Stimulated activated CD8-positive, alpha-beta memory T cell treated with anti-CD3 and anti-CD28 coated beads, Interleukin-12 subunit alpha, Interleukin-12 subunit beta, amount 100 ng/mL, for 4 hours (primary cell): ENCODE data around the gene PMM1.

Experiments
- DNase-seq: peaks from one replicate; pipeline ENCODE4 v3.0.0-alpha.2; 2020; ENCODE audit warnings: low read depth

PMM1 gene

GRCh38 chr22:41537203-41537602 lies 52.4 kb downstream of the PMM1 start:
- DNase-seq = no peak

- no peak for DNase-seq
Measured at GRCh38 chr22:41535244-41535643, 54.4 kb downstream of the PMM1 start.

- DNase-seq = no peak
Measured at GRCh38 chr22:41534219-41534618, 55.4 kb downstream of the PMM1 start.

- DNase-seq = peak; percentile 35
Measured at GRCh38 chr22:41532908-41533825, 56.5 kb downstream of the PMM1 start.

- DNase-seq = no peak
Measured at GRCh38 chr22:41531715-41532477, 57.7 kb downstream of the PMM1 start.

GRCh38 chr22:41530890-41531714 lies 58.5 kb downstream of the PMM1 start:
- no peak for DNase-seq

GRCh38 chr22:41528938-41529561 lies 60.6 kb downstream of the PMM1 start:
- no peak for DNase-seq

GRCh38 chr22:41528132-41528766 lies 61.4 kb downstream of the PMM1 start:
- DNase-seq = no peak
